ENCODE data around the gene CAPRIN1.
"Not testable (repeated sequence)": the region's sequence is repeated elsewhere in the genome, so short reads cannot be mapped to it uniquely, and the experiment has no call there.

CAPRIN1 gene

GRCh38 chr11:34080609-34081008 is 29.1 kb downstream of the CAPRIN1 start:
- peaks cover 44% of the 10 kb centered on the region for H3K4me1 ChIP-seq (ENCODE audit: low read depth, poor library complexity, severe bottlenecking)
- H3K4me2 ChIP-seq = no peak overlapping the region; the same call in 1 of the 2 replicates
- no peaks in the 10 kb centered on the region for H3K27me3 ChIP-seq (ENCODE audit: insufficient read depth, low read depth)
- H3K79me2 ChIP-seq (ENCODE audit: insufficient read depth, low read depth) = peaks cover 73% of the 10 kb centered on the region
- H3K36me3 ChIP-seq (ENCODE audit: insufficient read depth) = peaks cover 27% of the 10 kb centered on the region; the same call in 1 of the 2 replicates
- 0 out of 2 replicates have a peak, but pooled peaks cover 3% of the 10 kb centered on the region for H4K20me1 ChIP-seq (ENCODE audit: insufficient read depth)
- no peak overlapping the region for H3K27ac ChIP-seq
- no peak overlapping the region for H2AFZ ChIP-seq (ENCODE audit: low read depth)
- no peak overlapping the region for H3K4me3 ChIP-seq (IDR thresholded peaks at IDR 0.05; ENCODE audit: insufficient read depth, low read depth, low read length)
- H3K9ac ChIP-seq = no peak overlapping the region
- TF ChIP-seq CTCF (conservative IDR thresholded peaks at IDR 0.05; ENCODE audit: low read depth, low read length) = no peak

GRCh38 chr11:34084637-34085036 is 33.1 kb downstream of the CAPRIN1 start:
- Histone ChIP-seq H3K4me2 (peak overlapping the region; percentile 89; the same call in 1 of the 2 replicates), H3K36me3 (ENCODE audit: insufficient read depth) (peaks cover 24% of the 10 kb centered on the region; the same call in 1 of the 2 replicates), H3K4me1 (ENCODE audit: low read depth, poor library complexity, severe bottlenecking) (peaks cover 76% of the 10 kb centered on the region), H4K20me1 (ENCODE audit: insufficient read depth) (0 out of 2 replicates have a peak, but pooled peaks cover 3% of the 10 kb centered on the region), H3K79me2 (ENCODE audit: insufficient read depth, low read depth) (peaks cover 53% of the 10 kb centered on the region), H3K27me3 (ENCODE audit: insufficient read depth, low read depth) (no peaks in the 10 kb centered on the region; the same call in 1 of the 2 replicates), H3K4me3 (IDR thresholded peaks at IDR 0.05; ENCODE audit: insufficient read depth, low read depth, low read length) (no peak overlapping the region), H2AFZ (ENCODE audit: low read depth) (no peak overlapping the region), H3K9ac (no peak overlapping the region), H3K27ac (peak overlapping the region; percentile 79; the same call in 1 of the 2 replicates)
- no peak for TF ChIP-seq CTCF (conservative IDR thresholded peaks at IDR 0.05; ENCODE audit: low read depth, low read length)

GRCh38 chr11:34086554-34087283 is 35.2 kb downstream of the CAPRIN1 start:
- H3K79me2 ChIP-seq (ENCODE audit: insufficient read depth, low read depth) = peaks cover 46% of the 10 kb centered on the region
- H4K20me1 ChIP-seq (ENCODE audit: insufficient read depth) = peaks cover 4% of the 10 kb centered on the region; the same call in 1 of the 2 replicates
- H3K4me3 ChIP-seq (IDR thresholded peaks at IDR 0.05; ENCODE audit: insufficient read depth, low read depth, low read length) = no peak overlapping the region
- peak overlapping the region; percentile 79 for H3K27ac ChIP-seq
- H3K27me3 ChIP-seq (ENCODE audit: insufficient read depth, low read depth) = no peaks in the 10 kb centered on the region; the same call in 1 of the 2 replicates
- no peak overlapping the region for H2AFZ ChIP-seq (ENCODE audit: low read depth)
- H3K4me2 ChIP-seq = peak overlapping the region; percentile 89
- peaks cover 77% of the 10 kb centered on the region for H3K4me1 ChIP-seq (ENCODE audit: low read depth, poor library complexity, severe bottlenecking)
- H3K9ac ChIP-seq = peak overlapping the region; percentile 23; the same call in 1 of the 2 replicates
- TF ChIP-seq CTCF (conservative IDR thresholded peaks at IDR 0.05; ENCODE audit: low read depth, low read length) = no peak
- H3K36me3 ChIP-seq (ENCODE audit: insufficient read depth) = peaks cover 39% of the 10 kb centered on the region; the same call in 1 of the 2 replicates

GRCh38 chr11:34091825-34092224 is 40.3 kb downstream of the CAPRIN1 start:
- Histone ChIP-seq H4K20me1 (ENCODE audit: insufficient read depth) (peaks cover 4% of the 10 kb centered on the region; the same call in 1 of the 2 replicates), H3K4me1 (ENCODE audit: low read depth, poor library complexity, severe bottlenecking) (peaks cover 27% of the 10 kb centered on the region), H3K9ac (no peak overlapping the region), H3K36me3 (ENCODE audit: insufficient read depth) (peaks cover 74% of the 10 kb centered on the region; the same call in 1 of the 2 replicates), H3K4me2 (no peak overlapping the region), H2AFZ (ENCODE audit: low read depth) (no peak overlapping the region), H3K27ac (no peak overlapping the region), H3K27me3 (ENCODE audit: insufficient read depth, low read depth) (no peaks in the 10 kb centered on the region; the same call in 1 of the 2 replicates), H3K4me3 (IDR thresholded peaks at IDR 0.05; ENCODE audit: insufficient read depth, low read depth, low read length) (no peak overlapping the region), H3K79me2 (ENCODE audit: insufficient read depth, low read depth) (peaks cover 59% of the 10 kb centered on the region)
- TF ChIP-seq CTCF (conservative IDR thresholded peaks at IDR 0.05; ENCODE audit: low read depth, low read length) = no peak

GRCh38 chr11:34094900-34095299 is 43.4 kb downstream of the CAPRIN1 start:
- Histone ChIP-seq H3K36me3 (ENCODE audit: insufficient read depth) (peaks cover 76% of the 10 kb centered on the region; the same call in 1 of the 2 replicates), H3K79me2 (ENCODE audit: insufficient read depth, low read depth) (peaks cover 45% of the 10 kb centered on the region)
- H3K9ac ChIP-seq; H3K4me1 ChIP-seq (ENCODE audit: low read depth, poor library complexity, severe bottlenecking); H2AFZ ChIP-seq (ENCODE audit: low read depth); H3K4me3 ChIP-seq (IDR thresholded peaks at IDR 0.05; ENCODE audit: insufficient read depth, low read depth, low read length); H3K27ac ChIP-seq; H3K27me3 ChIP-seq (ENCODE audit: insufficient read depth, low read depth); H4K20me1 ChIP-seq (ENCODE audit: insufficient read depth); H3K4me2 ChIP-seq: not testable (repeated sequence)

Measured in KMS-11 (cell line).